SH-SY5Y (cell line): Measurements from ENCODE around the gene PRDM15.

Experiments
- GATA2 ChIP-seq: IDR thresholded peaks from 2 replicates; pipeline ENCODE4 v1.6.1; 2011; ENCODE audit warnings: mild to moderate bottlenecking, low read depth, low read length
- GATA3 ChIP-seq: IDR thresholded peaks from 2 replicates; pipeline ENCODE4 v1.6.1; 2011; ENCODE audit warnings: low read depth, mild to moderate bottlenecking, low read length, moderate library complexity

PRDM15 gene

DNA sequence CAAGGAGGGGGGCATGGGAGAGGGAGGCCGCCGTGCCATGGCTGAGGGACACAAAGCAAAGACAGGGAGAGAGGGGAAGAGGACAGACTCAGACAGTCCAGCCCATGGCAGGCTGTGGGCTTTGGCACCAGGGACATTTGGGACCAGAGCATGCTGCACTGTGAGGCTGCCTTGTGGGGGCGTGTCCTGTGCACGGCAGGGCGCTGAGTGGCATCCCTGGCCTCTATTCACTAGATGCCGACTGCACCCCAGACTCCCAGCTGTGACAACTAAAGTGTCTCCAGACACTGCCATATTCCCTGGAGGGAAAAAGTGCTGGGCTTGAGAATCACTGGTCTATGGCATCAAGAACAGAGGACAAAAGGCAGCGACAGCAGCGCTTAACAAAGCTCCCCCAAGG is 18.6 kb upstream of the PRDM15 start:
- TF ChIP-seq GATA3 = no peak
- TF ChIP-seq GATA2 = no peak

- TF ChIP-seq GATA2 (no peak), GATA3 (no peak)
Observed at GRCh38 chr21:41897047-41897669, 18.0 kb upstream of the PRDM15 start.

- no peak for TF ChIP-seq GATA3
- TF ChIP-seq GATA2 = no peak
Observed at GRCh38 chr21:41895643-41896493, 16.7 kb upstream of the PRDM15 start.

GRCh38 chr21:41894922-41895557 is 15.9 kb upstream of the PRDM15 start:
- no peak for TF ChIP-seq GATA2
- no peak for TF ChIP-seq GATA3

DNA sequence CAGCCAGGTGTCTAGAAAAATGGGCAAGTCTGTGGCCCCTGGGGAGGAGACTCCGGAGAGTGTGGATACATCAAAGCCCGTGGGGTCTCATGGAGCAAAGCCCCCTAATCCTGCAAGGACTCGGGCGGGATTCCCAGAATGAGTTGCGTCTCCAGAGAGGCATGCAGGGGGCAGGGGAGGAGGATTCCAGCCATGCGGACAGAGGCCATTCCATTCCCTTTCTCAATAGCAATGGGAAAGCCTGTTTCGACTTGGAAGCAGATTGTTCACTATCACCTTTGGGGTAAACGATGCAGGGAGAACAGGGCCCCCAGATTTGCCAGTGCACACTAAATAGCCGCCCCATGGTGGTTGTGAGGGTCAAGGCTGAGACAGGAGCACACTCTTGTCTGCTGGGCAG is 15.4 kb upstream of the PRDM15 start:
- no peak for TF ChIP-seq GATA3
- no peak for TF ChIP-seq GATA2

- no peak for TF ChIP-seq GATA2
- no peak for TF ChIP-seq GATA3
Observed at GRCh38 chr21:41892726-41893125, 13.6 kb upstream of the PRDM15 start.

DNA sequence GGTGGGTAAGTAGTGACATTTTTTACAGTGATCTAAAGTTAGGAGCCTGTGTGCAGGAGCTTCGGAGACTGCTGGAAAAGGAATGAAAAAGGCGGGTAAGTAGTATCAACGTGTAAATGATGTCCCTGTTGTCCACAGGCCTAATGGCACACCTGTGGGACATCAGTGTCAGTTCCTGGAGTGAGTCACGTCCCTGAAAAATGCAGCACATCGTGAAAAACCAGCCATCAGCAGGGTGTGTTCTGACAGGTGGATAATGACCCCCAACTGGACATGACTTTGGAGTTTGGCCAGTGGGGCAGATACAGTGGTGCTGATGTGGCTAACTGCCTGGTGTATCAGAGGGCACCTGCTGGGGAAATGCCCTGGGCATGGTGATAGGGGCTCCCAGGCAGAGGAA is 12.0 kb upstream of the PRDM15 start:
- TF ChIP-seq GATA2 (no peak), GATA3 (no peak)

DNA sequence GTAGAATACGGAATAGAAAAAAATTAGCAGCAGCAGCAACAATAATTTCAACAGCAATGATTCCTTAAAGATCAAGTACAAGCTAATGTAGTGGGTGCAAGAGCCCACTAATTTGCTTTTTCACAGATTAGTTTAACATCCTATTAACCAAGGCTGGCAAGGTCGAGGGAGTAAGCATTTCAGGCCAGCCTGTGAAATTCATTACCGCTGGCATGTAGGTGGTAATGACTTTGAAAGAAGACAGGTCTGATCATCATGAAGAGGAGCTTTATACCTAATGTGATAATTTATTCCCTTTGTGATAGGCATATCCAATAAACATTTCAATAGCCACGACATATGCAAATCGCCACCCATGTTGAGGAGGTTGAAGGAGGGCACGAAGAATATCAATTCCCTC is 11.2 kb upstream of the PRDM15 start:
- TF ChIP-seq GATA2 (no peak), GATA3 (no peak)

GRCh38 chr21:41888749-41889376 is 9.7 kb upstream of the PRDM15 start:
- no peak for TF ChIP-seq GATA3
- no peak for TF ChIP-seq GATA2

DNA sequence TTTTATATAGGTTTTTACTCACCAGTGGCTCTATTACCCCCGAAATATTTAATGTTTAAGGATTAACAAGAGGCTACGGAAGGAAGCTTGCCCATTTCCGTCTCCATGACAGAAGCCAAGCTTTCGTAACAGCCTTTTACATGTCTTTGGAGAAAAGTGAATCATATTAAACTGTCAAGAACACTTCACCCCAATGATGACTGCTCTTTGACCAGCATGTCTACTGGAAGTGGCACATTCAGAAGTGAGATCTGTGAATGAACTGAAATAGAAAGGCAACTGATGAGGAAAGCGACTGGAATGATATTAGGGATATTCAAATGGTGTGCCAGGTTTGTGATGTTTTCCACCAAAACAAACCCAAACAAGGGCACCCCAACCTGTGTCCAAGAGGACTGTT is 8.5 kb upstream of the PRDM15 start:
- TF ChIP-seq GATA3 (no peak), GATA2 (no peak)

GRCh38 chr21:41886328-41886727 is 7.2 kb upstream of the PRDM15 start:
- TF ChIP-seq GATA2 = no peak
- TF ChIP-seq GATA3 = no peak

GRCh38 chr21:41885341-41886024 is 6.3 kb upstream of the PRDM15 start:
- TF ChIP-seq GATA2 (no peak), GATA3 (no peak)

- TF ChIP-seq GATA3 (no peak), GATA2 (no peak)
Observed at GRCh38 chr21:41884501-41885030, 5.4 kb upstream of the PRDM15 start.

DNA sequence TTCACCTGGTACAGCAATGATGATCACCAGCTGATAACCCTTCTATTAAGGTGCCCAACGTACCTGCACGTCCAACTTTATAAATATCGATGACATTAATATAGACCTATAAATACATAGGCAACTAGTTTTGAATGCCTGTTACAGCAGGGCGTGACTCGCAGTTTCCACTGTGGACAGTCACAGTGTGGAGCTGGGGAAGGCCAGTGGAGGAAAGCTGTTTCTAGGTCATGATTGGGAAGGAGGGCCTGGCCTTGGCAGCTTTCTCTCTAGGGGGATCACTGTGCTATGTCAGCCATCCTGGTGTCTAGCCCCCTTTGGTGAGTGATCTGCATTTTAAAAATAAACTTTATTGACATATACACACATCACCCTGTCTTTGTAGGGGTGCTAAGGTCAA is 4.4 kb upstream of the PRDM15 start:
- TF ChIP-seq GATA2 (no peak), GATA3 (no peak)

DNA sequence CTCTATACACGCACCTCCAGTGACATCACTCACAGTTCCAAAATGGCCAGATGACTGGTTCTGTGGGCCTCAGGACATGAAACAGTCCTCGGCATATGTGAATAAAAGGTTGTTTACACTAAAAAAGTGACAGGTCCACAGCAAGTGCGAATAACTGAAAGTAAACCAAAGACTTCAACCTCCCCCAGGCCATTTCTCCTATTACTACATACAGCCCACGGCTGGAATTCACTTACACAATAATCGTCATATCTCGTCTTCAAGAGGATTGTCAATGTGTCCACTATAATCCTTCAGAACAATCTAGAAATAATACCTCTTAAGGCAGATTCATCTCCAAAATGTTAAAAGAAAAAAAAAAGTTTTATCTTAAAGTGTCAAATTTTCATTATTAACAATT is 1.9 kb upstream of the PRDM15 start:
- no peak for TF ChIP-seq GATA2
- TF ChIP-seq GATA3 = no peak
